ENCODE measurements around the gene AFAP1L2. TPM values are rescaled to one million over a fixed set of nuclear protein-coding genes. Genes with fewer than 3 reads are reported as not detected.
A peak's percentile ranks its signal among the peaks of the same experiment; 100 is the strongest.

The AFAP1L2 gene
- total RNA-seq, 2 donors from 2014 or later: 10.5 to 17.9 TPM

- TF ChIP-seq CTCF (IDR thresholded peaks at IDR 0.05) (no peak), POLR2A (IDR thresholded peaks at IDR 0.05) (no peak)
- Histone ChIP-seq H3K36me3 (replicated peaks in 1 of 2; ENCODE audit: insufficient read depth in 1 of 2, low read depth in 2 of 2) (no peaks in the 10 kb centered on the region), H3K4me3 (no peak overlapping the region), H3K27me3 (no peaks in the 10 kb centered on the region), H3K4me1 (no peaks in the 10 kb centered on the region), H3K27ac (no peak overlapping the region), H3K9me3 (no peaks in the 10 kb centered on the region)
- DNase-seq (no peak), ATAC-seq (no peak)
- 92 to 98% methylated on average over 3 of the region's 3 CpGs for WGBS, 2 donors
- intact Hi-C loops (cut with DNase I): no loop called here
These were observed 57.1 kb downstream of the AFAP1L2 start for GRCh38 chr10:114347241-114347640.

DNA sequence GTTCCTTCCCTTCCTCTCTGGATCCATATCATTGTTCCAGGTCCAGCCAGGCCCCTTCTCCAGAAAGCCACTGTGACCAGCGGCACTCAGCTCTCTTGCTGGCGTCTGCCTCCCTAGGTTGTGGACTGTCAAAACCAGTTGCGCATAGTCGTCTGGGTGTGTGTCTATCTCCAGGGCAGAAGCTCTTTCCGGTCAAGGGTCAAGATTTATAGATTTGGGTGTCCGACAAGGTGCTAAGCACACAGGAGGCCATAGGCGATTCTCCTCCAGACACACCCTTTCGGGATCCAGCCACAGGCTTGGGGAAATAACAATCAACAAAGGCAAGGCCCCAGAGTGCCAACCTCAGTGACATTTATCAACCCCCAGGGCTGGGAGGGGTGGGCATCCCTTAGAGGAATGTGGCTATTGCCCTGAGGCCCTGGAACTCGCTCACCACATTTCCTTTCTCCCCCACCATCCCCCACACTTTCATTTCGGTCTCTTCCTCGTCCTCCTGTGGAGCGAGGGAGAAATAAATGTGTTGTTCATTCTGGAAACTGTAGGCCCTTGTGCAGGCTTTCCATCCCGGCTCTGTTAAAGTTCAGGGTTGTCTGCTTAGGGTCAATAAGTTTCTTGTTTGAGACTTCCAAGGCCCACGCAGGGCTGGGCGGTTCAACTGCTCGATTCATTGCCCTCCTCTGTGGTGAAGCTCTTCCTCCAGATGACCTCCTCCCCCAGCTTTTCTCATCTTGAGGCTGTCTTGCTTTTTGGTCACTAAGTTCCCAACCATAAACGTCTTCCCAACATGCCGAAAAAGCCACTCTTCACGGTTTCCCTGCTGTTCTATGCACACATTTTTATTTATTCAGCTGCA, 57.9 kb downstream of the AFAP1L2 start:
- no peak for ATAC-seq
- H3K27ac ChIP-seq: no peak overlapping the region
- intact Hi-C loops (cut with DNase I): no loop called here
- no peak overlapping the region for H3K4me3 ChIP-seq
- peak in 1 of 4 donors; percentile 24 for DNase-seq
- no peaks in the 10 kb centered on the region for H3K9me3 ChIP-seq
- TF ChIP-seq CTCF (IDR thresholded peaks at IDR 0.05): no peak
- no peak for TF ChIP-seq POLR2A (IDR thresholded peaks at IDR 0.05)
- 67 to 83% methylated on average over 19 of the region's 19 CpGs for WGBS, 2 donors
- no peaks in the 10 kb centered on the region for H3K36me3 ChIP-seq (replicated peaks in 1 of 2; ENCODE audit: insufficient read depth in 1 of 2, low read depth in 2 of 2)
- no peaks in the 10 kb centered on the region for H3K27me3 ChIP-seq
- H3K4me1 ChIP-seq: no peaks in the 10 kb centered on the region

DNA sequence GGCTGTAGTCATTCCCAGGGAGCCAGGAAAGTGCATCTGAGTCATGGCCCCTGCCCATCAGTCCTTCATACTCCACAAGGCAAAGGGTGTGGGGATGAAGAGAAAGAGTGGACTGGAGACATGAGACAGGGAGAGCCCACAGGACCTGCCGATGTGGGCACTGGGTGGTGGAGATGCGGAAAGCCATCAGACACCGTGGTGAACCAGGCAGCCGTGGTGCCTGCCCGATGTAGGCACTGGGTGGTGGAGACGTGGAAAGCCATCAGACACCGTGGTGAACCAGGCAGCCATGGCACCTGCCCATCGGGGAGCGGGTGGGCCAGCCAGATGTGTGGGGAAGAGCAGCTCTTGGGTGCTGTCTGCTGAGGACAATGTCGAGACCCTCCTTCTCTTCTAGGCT, 58.6 kb downstream of the AFAP1L2 start:
- TF ChIP-seq POLR2A (IDR thresholded peaks at IDR 0.05) (no peak), CTCF (IDR thresholded peaks at IDR 0.05) (no peak)
- intact Hi-C loops (cut with DNase I): no loop called here
- WGBS, 2 donors: 90 to 94% methylated on average over 10 of the region's 10 CpGs
- Histone ChIP-seq H3K4me3 (no peak overlapping the region), H3K9me3 (no peaks in the 10 kb centered on the region), H3K36me3 (replicated peaks in 1 of 2; ENCODE audit: insufficient read depth in 1 of 2, low read depth in 2 of 2) (no peaks in the 10 kb centered on the region), H3K27ac (no peak overlapping the region), H3K27me3 (no peaks in the 10 kb centered on the region), H3K4me1 (no peaks in the 10 kb centered on the region)
- DNase-seq (no peak), ATAC-seq (no peak)

GRCh38 chr10:114343623-114344505, 60.4 kb downstream of the AFAP1L2 start:
- H3K27ac ChIP-seq: no peak overlapping the region
- intact Hi-C loops (cut with DNase I): no loop called here
- ATAC-seq (no peak), DNase-seq (no peak)
- WGBS, 2 donors: 69 to 78% methylated on average over 11 of the region's 11 CpGs
- TF ChIP-seq POLR2A (IDR thresholded peaks at IDR 0.05) (no peak), CTCF (IDR thresholded peaks at IDR 0.05) (no peak)
- H3K4me1 ChIP-seq: no peaks in the 10 kb centered on the region
- H3K9me3 ChIP-seq: no peaks in the 10 kb centered on the region
- H3K36me3 ChIP-seq (replicated peaks in 1 of 2; ENCODE audit: insufficient read depth in 1 of 2, low read depth in 2 of 2): no peaks in the 10 kb centered on the region
- H3K4me3 ChIP-seq: no peak overlapping the region
- H3K27me3 ChIP-seq: no peaks in the 10 kb centered on the region

Data from body of pancreas (tissue), 4 donors.